Measurements from ENCODE around the gene FBXO31. TPM values are rescaled to one million over a fixed set of nuclear protein-coding genes. Genes with fewer than 3 reads are reported as not detected.

FBXO31 gene
- total RNA-seq, 1 donor from 2014 or later, result 21.6 TPM

GRCh38 chr16:87334651-87335624, 48.6 kb downstream of the FBXO31 start:
- Mint-ChIP-seq H3K4me3 (ENCODE audit: low read depth) (no peak overlapping the region), H3K27ac (no peak overlapping the region), H3K36me3 (ENCODE audit: insufficient read depth) (peaks cover 5% of the 10 kb centered on the region), H3K9me3 (ENCODE audit: low read depth) (no peaks in the 10 kb centered on the region), H3K27me3 (no peaks in the 10 kb centered on the region), H3K4me1 (ENCODE audit: low read depth) (no peaks in the 10 kb centered on the region)
- TF ChIP-seq CTCF (IDR thresholded peaks at IDR 0.05; ENCODE audit: unreplicated experiment), result no peak
- no peak for DNase-seq (ENCODE audit: low spot score, unreplicated experiment)

GRCh38 chr16:87333581-87334331, 49.8 kb downstream of the FBXO31 start:
- TF ChIP-seq CTCF (IDR thresholded peaks at IDR 0.05; ENCODE audit: unreplicated experiment), result no peak
- no peaks in the 10 kb centered on the region for H3K27me3 Mint-ChIP-seq
- DNase-seq (ENCODE audit: low spot score, unreplicated experiment), result no peak
- no peaks in the 10 kb centered on the region for H3K4me1 Mint-ChIP-seq (ENCODE audit: low read depth)
- H3K4me3 Mint-ChIP-seq (ENCODE audit: low read depth), result no peak overlapping the region
- H3K9me3 Mint-ChIP-seq (ENCODE audit: low read depth), result no peaks in the 10 kb centered on the region
- no peak overlapping the region for H3K27ac Mint-ChIP-seq
- H3K36me3 Mint-ChIP-seq (ENCODE audit: insufficient read depth), result peaks cover 3% of the 10 kb centered on the region

GRCh38 chr16:87333101-87333500, 50.5 kb downstream of the FBXO31 start:
- Mint-ChIP-seq H3K4me3 (ENCODE audit: low read depth) (no peak overlapping the region), H3K27me3 (no peaks in the 10 kb centered on the region), H3K9me3 (ENCODE audit: low read depth) (no peaks in the 10 kb centered on the region), H3K27ac (no peak overlapping the region), H3K36me3 (ENCODE audit: insufficient read depth) (peaks cover 3% of the 10 kb centered on the region), H3K4me1 (ENCODE audit: low read depth) (no peaks in the 10 kb centered on the region)
- no peak for TF ChIP-seq CTCF (IDR thresholded peaks at IDR 0.05; ENCODE audit: unreplicated experiment)
- DNase-seq (ENCODE audit: low spot score, unreplicated experiment), result no peak

GRCh38 chr16:87332150-87332549, 51.4 kb downstream of the FBXO31 start:
- no peaks in the 10 kb centered on the region for H3K9me3 Mint-ChIP-seq (ENCODE audit: low read depth)
- no peak for TF ChIP-seq CTCF (IDR thresholded peaks at IDR 0.05; ENCODE audit: unreplicated experiment)
- DNase-seq (ENCODE audit: low spot score, unreplicated experiment), result no peak
- peaks cover 3% of the 10 kb centered on the region for H3K36me3 Mint-ChIP-seq (ENCODE audit: insufficient read depth)
- no peak overlapping the region for H3K27ac Mint-ChIP-seq
- no peak overlapping the region for H3K4me3 Mint-ChIP-seq (ENCODE audit: low read depth)
- no peaks in the 10 kb centered on the region for H3K27me3 Mint-ChIP-seq
- H3K4me1 Mint-ChIP-seq (ENCODE audit: low read depth), result no peaks in the 10 kb centered on the region

GRCh38 chr16:87331241-87331801, 52.3 kb downstream of the FBXO31 start:
- TF ChIP-seq CTCF (IDR thresholded peaks at IDR 0.05; ENCODE audit: unreplicated experiment), result no peak
- DNase-seq (ENCODE audit: low spot score, unreplicated experiment), result no peak
- H3K9me3 Mint-ChIP-seq (ENCODE audit: low read depth), result no peaks in the 10 kb centered on the region
- no peaks in the 10 kb centered on the region for H3K27me3 Mint-ChIP-seq
- H3K27ac Mint-ChIP-seq, result no peak overlapping the region
- no peak overlapping the region for H3K4me3 Mint-ChIP-seq (ENCODE audit: low read depth)
- peaks cover 3% of the 10 kb centered on the region for H3K36me3 Mint-ChIP-seq (ENCODE audit: insufficient read depth)
- H3K4me1 Mint-ChIP-seq (ENCODE audit: low read depth), result no peaks in the 10 kb centered on the region

All from progenitor cell of endocrine pancreas (in vitro differentiated cells).